RWPE2 (cell line): ENCODE results near the gene SPATA3.
A peak's percentile ranks its signal among the peaks of the same experiment; 100 is the strongest.

Experiments used
- ATAC-seq: fragments of 200-7000 bp; cut with Tn5 transposase; 3 replicates; pipeline ENCODE4 v1.9.1; 2021; ENCODE audit warnings: low read depth
- DNase-seq: peaks from one replicate; pipeline ENCODE4 v3.0.0-alpha.2; 2020; ENCODE audit warnings: low spot score
- H3K27ac ChIP-seq: fragments of 450-650 bp; 2 replicates; pipeline ENCODE4 v1.5.1; 2017; ENCODE audit warnings: mild to moderate bottlenecking; ENCODE audit not compliant: poor library complexity, severe bottlenecking
- H3K27me3 ChIP-seq: fragments of 250-450 bp; sonication (Bioruptor Pico); 2 replicates; pipeline ENCODE4 v1.5.1; 2021; ENCODE audit warnings: mild to moderate bottlenecking, moderate library complexity; ENCODE audit not compliant: insufficient read depth, poor library complexity, severe bottlenecking
- H3K36me3 ChIP-seq: fragments of 250-450 bp; sonication (Bioruptor Pico); 2 replicates; pipeline ENCODE4 v1.5.1; 2020; ENCODE audit warnings: low read depth, mild to moderate bottlenecking, moderate library complexity
- H3K4me1 ChIP-seq: fragments of 250-450 bp; sonication (Bioruptor Pico); 2 replicates; pipeline ENCODE4 v1.5.1; 2021; ENCODE audit warnings: mild to moderate bottlenecking, moderate library complexity; ENCODE audit not compliant: insufficient read depth, poor library complexity, severe bottlenecking
- H3K4me3 ChIP-seq: fragments of 250-450 bp; sonication (Bioruptor Pico); 2 replicates; pipeline ENCODE4 v1.5.1; 2021; ENCODE audit warnings: mild to moderate bottlenecking, moderate library complexity; ENCODE audit not compliant: severe bottlenecking
- H3K9me3 ChIP-seq: fragments of 250-450 bp; sonication (Bioruptor Pico); 2 replicates; pipeline ENCODE4 v1.5.1; 2021; ENCODE audit warnings: mild to moderate bottlenecking, moderate library complexity; ENCODE audit not compliant: severe bottlenecking
- CTCF ChIP-seq: fragments of 450-650 bp; IDR thresholded peaks from one replicate; pipeline ENCODE4 v1.5.1; 2017; ENCODE audit warnings: mild to moderate bottlenecking, moderate library complexity; ENCODE audit not compliant: poor library complexity, severe bottlenecking

The SPATA3 gene

GRCh38 chr2:231034291-231034882 is 38.5 kb downstream of the SPATA3 start:
- no peaks in the 10 kb centered on the region for H3K9me3 ChIP-seq
- H3K4me3 ChIP-seq: no peak overlapping the region
- H3K27ac ChIP-seq: no peak overlapping the region
- H3K27me3 ChIP-seq: peaks cover 28% of the 10 kb centered on the region
- H3K4me1 ChIP-seq: no peaks in the 10 kb centered on the region
- no peak for ATAC-seq
- no peak for TF ChIP-seq CTCF
- H3K36me3 ChIP-seq: no peaks in the 10 kb centered on the region
- DNase-seq: no peak

GRCh38 chr2:231036131-231036530 is 40.2 kb downstream of the SPATA3 start:
- no peak for TF ChIP-seq CTCF
- H3K9me3 ChIP-seq: no peaks in the 10 kb centered on the region
- no peak overlapping the region for H3K27ac ChIP-seq
- no peaks in the 10 kb centered on the region for H3K4me1 ChIP-seq
- no peak for DNase-seq
- H3K27me3 ChIP-seq: peaks cover 28% of the 10 kb centered on the region
- ATAC-seq: no peak
- H3K36me3 ChIP-seq: no peaks in the 10 kb centered on the region
- H3K4me3 ChIP-seq: no peak overlapping the region

- no peak for DNase-seq
- H3K36me3 ChIP-seq: no peaks in the 10 kb centered on the region
- no peaks in the 10 kb centered on the region for H3K9me3 ChIP-seq
- H3K27ac ChIP-seq: no peak overlapping the region
- TF ChIP-seq CTCF: no peak
- H3K27me3 ChIP-seq: peaks cover 28% of the 10 kb centered on the region
- H3K4me3 ChIP-seq: no peak overlapping the region
- no peaks in the 10 kb centered on the region for H3K4me1 ChIP-seq
- no peak for ATAC-seq
Measured at GRCh38 chr2:231036578-231037106, 40.7 kb downstream of the SPATA3 start.

- no peak for TF ChIP-seq CTCF
- Histone ChIP-seq H3K4me3 (peak within 1 kb of the TSS; percentile 48), H3K9me3 (no peaks in the 10 kb centered on the region), H3K4me1 (no peaks in the 10 kb centered on the region), H3K36me3 (no peaks in the 10 kb centered on the region), H3K27me3 (peaks cover 28% of the 10 kb centered on the region), H3K27ac (no peak within 1 kb of the TSS)
- DNase-seq: no peak
- ATAC-seq: peak; percentile 40
Measured at GRCh38 chr2:231037202-231037730, 41.3 kb downstream of the SPATA3 start, which contains the start of gene C2orf72. C2orf72 (plus strand) TSS chr2:231037523; CDS start chr2:231037566, 43 bp downstream.
